Left cardiac atrium (tissue), 2 donors: Measurements from ENCODE around the gene TOGARAM1. TPM values are rescaled to one million over a fixed set of nuclear protein-coding genes. Genes with fewer than 3 reads are reported as not detected.

ENCODE experiments used
- total RNA-seq, 2 donors: library from RNA; stranded (reverse); fragmentation: NEBNext Ultra II Directional; extraction: Animal tissue kit (Norgen Biotek cat#: 25700); gene quantifications; one replicate each; pipeline ENCODE4 v1.2.1, GENCODE V29; 2021
- donor health status: DM: no; HTN: yes; CAD: no; lungs with severe emphysema.
- donor health status: DM: yes; HTN: yes; CAD: no.

Gene TOGARAM1
- total RNA-seq, 2 donors from 2014 or later: 14.8 to 18.6 TPM

Other genes starting within 250 kb of the TOGARAM1 start
- gene KLHL28, start 243 bp upstream of the TOGARAM1 start, total RNA-seq: 10 to 100 TPM; 10.5 to 10.9 TPM
- gene PRPF39, start 121.9 kb downstream of the TOGARAM1 start, total RNA-seq: 10 to 100 TPM; 12.8 to 19.5 TPM
- 10 to 100 TPM; 76.0 to 78.9 TPM for gene FKBP3, start 172.3 kb downstream of the TOGARAM1 start, total RNA-seq
- gene FANCM, start 173.7 kb downstream of the TOGARAM1 start, total RNA-seq: 1 to 10 TPM; 3.1 to 3.4 TPM